Suppressor macrophage (primary cell): ENCODE measurements around the gene EPHA4.
A peak's percentile ranks its signal among the peaks of the same experiment; 100 is the strongest.

Experiments used
- DNase-seq, 4 experiments: peaks; one replicate each; pipeline ENCODE4 v3.0.0-alpha.2; 2020 to 2022
- total RNA-seq, 17 experiments: gene quantifications; one replicate each; lab custom pipeline; 2026; ENCODE audit warnings: mixed read lengths in 6 of 17, inconsistent platforms in 3 of 17; lab: John Stamatoyannopoulos, UW

EPHA4 gene
- total RNA-seq = 0 to 3.5 (median 0.17) reads per million in 17 experiments

DNA sequence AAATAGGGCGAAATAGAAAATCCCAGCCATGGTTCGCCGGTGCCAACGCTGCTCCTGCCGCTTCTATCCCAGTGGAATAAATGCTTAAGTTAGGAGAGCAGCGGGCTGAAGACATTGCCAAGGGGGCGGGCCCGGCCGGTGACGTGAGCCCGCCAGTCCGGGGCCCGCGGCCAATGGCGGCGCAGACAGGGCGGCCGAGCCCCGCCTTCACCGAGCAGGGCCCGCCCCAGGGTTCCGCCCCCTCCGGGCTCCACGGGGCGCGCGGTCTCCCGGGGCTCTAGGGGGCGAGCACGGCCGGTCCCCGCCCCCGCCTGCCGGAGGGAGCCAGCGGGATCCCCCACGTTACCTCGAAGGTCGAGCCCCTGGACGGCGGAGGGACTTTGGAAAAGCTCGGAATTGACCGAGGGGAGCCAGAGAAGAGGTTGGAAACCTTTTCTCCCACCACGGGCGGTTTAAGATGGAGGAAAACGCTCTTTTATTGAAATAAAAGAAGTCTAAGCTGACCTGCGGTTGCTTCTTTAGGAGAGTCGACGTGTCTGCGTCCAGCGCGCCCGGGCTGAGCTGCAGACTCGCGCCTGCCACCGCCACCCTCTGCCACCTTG is at the start of gene EPHA4:
EPHA4 (minus strand) TSS at position 86 of the 602 bp plus-strand sequence; CDS start at position 30, 56 bp downstream.
- peak; percentile 77 to 91 (median 84) for DNase-seq

DNA sequence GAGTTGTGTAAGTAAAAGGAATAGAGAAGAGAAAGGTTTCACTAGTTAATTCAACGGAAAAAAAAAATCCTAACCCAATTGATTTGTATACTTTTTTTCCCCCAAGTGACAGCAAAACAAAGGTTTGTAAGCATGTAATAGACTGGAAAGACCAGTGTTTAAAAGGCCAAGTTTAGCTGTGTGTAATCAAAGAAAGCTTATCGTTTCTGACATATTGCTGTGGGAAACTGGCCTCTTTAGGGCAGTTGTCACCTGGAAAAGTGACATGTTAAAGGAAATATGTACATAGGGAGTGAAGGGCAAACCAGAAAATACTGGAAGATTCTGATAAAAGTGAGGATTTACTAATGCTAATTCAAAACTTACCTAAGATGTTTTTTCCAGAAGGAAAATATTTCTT is 45.9 kb upstream of the EPHA4 start:
- no peak for DNase-seq

DNA sequence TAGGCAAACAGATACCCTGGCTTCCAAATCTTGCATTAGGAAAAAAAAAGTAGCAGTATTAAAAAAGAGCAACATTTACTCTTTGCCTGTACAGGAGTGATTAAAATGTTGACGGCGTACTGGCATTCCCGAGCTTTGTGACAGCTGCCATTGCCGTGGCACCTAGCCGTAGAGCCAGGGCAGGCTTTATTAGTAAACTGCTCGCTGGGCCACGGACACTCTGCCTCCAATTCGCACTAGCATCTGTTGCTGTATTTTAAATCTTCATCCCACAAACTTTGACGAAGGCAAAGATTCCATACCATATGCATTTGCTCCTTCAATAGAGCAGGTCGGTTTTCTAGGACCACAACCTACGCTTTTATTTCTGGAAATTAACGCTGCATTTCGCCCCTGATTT is 44.5 kb upstream of the EPHA4 start:
- DNase-seq = no peak

DNA sequence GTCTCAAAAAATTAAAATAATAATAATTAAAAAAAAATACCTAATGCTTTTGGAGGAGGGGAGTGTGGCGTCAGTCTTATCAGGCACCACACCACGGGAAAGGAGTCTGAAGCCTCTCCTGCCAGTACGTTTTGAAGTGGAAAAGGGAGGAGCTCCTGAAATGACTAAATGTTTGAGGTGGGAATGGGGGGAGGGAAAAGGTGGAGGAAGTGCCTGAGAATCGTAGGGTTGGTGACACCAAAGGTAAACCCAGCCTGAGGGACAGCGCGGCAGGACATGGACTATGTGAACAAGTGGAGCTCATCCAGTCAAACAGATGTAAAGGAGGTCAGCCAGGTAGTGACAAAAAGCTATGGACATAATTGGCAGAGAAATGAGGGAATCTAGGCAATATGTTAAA is 42.2 kb upstream of the EPHA4 start:
- no peak for DNase-seq

DNA sequence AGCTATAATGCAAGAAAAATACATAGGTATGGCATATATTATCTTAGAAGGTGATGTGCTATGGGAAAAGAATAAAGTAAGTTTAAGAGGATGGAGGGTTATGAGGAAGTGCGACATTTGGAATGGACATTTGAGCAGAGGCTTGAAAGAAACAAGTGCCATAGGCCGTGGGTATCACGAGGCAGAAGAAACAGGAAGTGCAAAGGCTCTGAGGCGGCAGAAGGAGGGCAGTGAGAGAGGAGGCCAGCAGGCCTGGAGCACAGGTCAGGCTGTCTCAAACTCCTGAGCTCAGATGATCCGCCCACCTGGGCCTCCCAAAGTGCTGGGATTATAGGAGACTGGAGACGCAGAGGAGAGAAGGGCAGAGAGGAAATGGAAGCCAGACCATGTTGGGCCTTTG is 40.7 kb upstream of the EPHA4 start:
- DNase-seq = no peak

DNA sequence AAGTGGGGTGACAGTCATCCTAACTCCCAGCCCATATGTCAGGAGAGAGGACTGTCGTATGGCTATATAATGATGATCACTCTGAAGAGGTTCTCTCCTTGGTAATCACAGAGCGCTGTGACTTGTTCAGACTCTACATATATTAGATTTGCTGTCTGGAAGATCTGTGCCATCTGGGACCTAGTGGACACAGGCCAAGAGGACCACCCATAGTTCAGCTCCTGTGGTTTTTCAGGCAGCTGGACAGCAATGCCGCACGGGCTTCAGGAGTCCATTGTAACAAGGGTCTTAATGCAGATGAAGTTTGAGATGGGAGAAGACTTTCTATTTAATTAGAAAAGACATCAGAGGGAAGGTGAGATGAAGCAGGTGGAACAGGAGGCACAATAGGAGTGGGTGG is 40.1 kb upstream of the EPHA4 start:
- no peak for DNase-seq

DNA sequence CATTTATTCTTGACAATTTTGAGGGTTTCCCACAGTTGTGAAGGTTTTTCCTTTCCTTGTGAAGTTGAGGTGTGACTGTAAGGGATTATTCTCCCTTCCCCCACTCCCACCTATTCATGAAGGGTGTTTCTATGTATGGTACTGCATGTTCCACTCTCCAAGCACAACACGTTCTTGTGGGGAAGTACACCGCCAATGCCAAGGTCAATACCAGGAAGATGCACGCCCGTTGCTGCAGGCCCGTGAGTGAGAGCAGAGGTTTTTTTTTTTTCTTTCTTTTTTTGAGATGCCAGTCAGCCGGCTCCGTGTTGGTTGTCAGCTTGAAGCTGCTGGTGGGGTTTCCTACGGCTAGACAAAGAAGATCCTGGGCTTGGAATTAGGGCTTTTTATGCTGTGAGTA is 38.6 kb upstream of the EPHA4 start:
- no peak for DNase-seq

DNA sequence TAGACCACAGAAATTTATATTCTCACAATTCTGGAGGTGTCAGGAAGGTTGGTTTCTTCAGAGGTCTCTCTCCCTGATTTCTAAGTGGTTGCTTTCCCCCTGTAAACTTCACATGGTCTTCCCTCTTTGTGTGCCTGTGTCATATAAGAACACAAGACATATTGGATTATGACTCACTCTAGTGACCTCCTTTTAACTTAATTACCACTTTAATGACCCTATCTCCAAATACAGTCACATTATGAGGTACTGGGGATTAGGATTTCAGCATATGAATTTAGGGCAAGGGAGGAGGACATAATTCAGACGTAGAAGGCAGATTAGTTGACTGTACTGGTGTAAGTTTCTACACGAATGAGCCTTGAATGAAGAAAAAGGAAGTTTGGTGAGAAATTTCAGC is 38.2 kb upstream of the EPHA4 start:
- no peak for DNase-seq

DNA sequence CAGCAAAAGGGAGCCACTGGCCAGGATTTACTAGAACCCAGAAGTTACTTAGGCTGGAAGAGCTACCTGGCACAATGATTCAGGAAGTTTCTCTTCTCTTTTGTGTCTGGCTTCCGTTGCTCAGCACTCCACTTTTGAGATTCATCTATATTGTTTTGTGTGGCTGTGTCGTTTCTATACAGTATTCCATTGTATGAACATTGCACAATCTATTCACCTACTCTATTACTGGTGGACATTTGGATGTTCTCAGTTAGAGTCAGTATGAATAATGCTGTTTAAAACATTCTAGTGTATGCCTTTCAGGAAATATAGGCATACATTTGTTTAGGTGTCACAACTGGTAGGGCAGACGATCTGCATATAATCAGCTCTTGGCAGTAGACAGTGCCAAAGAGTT is 36.3 kb upstream of the EPHA4 start:
- no peak for DNase-seq

DNA sequence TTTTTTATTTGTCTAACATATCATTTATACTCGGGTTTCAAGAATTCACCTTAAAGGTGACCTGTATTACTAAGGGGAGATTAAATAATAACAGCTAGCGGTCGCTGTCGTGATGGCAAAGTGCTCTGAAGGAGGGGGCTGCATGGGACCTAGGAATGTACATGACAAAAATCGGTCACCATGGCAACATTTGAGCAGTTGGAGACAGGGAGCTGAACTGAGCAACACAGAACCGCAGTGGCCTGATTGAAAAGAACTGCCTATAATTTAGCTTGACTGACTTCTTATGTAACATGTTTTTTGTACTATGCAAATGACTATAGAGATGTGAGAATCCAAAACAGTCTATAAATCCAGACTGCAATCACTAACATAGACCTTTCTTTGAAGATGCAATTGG is 34.3 kb upstream of the EPHA4 start:
- no peak for DNase-seq

DNA sequence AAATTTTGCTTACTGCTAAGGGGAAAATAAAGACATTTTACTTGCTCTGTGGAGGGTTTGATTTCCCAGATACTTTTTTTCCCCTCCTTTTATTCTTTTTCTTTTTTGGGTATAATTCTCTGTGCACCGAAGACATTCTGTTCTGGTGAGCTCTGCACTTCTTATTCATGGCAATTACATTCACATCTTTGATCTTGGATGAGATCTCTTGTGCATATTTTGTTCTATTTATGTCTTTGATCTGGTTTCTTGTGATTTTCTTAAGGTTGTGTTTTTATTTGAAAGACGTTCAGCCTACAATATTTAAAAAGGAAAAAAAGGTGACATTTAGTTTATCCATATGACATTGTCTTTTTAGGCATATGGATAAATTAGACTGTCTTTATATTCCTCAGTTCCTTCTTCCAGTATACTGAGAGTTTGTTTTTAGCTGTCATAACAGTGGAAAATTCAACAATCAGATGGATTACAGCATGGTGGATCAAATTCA is 33.7 kb upstream of the EPHA4 start:
- DNase-seq = no peak

DNA sequence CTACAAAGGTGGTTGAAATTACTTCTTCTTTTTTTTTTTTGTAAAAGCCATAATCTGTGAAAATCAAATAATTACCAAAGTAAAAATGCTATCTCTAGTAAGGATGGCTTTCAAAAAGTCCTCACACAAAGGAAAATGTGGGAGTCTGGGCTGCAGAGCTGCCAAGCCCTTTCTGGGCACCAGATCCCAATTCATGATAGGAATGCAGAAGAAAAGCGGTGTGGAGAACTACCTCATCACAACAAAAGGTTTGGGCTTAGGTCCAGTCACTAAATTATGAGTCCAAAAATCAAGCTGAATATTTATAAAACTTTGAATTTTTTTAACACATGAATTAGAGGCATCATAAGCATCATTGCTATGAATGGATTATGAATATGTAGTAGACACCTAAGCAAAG is 30.8 kb upstream of the EPHA4 start:
- no peak for DNase-seq

DNA sequence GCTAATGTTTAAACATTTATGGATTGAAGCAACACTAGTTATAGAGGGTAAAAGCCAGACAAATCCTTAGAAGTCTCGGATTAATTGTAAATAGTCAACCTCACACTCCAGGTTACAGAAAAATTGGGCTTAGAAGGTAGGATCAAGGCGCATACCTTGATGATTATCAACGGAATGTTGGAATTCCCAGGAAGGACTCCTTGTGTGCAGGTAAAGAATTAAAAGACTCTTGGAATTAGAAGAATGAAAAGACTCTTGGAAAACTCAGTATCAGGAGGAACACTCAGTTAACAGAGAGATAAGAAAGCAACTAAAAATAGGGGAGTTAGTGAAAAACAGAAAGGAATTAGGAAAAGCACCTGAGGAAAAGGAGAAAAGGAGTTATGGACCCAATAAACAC is 29.3 kb upstream of the EPHA4 start:
- DNase-seq = no peak

DNA sequence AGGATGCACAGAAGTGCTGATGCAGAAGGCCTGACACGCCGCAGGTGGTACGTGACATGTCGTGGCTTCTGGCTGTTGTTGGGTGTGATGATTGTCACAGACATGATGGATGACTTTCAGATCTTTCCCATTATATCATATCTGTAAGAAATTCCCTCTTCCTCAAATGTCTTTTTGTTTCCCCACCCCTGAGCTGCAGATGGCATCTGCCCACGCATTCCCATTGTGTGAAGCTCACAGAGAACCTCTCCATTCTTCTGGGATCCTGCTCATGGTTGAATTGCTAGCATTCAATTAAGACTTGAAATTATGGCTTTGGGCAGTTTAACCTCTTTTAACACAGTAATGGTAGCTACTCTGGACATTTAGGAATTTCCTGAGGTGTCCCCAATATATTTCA is 28.3 kb upstream of the EPHA4 start:
- DNase-seq = no peak

DNA sequence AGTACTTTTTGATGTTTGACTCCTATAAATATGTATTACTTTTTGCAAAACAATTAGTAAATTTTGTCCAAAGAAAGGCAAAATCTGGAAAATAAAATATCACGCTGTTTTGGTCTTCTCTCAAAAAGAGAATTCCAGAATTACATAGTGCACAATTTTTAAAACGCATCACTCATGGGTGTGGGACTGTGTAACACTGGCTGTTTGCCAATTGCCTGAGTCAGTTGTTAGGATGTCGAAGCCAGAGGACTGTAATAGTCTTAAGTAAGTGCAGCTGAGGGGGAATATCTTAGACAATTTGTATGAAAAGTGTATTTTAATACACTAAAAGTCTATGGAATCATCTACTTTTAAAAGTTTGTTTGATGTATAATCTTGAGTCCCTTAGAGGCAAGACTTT is 24.1 kb upstream of the EPHA4 start:
- no peak for DNase-seq

DNA sequence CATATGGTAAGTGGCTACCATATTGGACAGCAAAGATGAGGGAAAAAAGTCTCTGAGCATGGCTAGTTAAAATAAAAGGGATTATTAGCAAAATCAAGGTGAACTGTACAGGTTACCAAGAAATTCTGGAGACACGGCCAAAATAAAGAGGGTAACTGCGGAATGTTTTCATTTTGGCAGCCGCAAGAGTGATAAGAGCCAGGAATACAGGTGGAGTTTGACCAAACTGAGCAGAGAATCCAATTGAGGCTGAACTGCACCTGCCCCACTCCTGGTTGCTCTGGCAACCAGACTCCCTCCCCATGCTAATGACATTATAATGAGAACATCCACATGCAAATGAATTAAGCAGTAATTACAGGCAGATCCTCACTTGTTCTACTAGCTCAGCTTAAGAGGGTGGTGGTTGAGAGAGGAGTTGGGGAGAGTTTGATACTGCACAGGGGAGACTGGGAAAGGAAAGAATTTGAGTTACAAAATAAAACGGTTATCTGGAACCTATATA is 18.8 kb upstream of the EPHA4 start:
- no peak for DNase-seq

DNA sequence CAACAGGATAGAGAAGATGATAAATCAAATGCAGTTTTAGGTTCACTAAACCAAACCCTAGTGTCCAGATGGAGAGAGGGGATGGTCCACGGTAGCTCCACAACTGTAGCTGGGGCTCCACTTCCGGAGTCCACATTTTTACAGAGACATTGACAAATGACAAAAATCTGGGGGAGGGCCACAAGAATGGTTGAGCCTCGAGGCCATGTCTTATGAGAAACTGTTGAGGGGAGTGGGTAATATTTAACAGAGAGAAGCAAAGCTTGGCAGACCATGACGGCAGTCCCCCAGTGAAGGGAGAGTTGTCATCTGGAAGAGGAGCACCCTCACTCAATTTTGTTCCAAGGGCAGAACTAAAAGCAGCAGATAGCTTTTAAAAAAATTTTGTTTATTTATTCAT is 17.6 kb upstream of the EPHA4 start:
- no peak for DNase-seq

DNA sequence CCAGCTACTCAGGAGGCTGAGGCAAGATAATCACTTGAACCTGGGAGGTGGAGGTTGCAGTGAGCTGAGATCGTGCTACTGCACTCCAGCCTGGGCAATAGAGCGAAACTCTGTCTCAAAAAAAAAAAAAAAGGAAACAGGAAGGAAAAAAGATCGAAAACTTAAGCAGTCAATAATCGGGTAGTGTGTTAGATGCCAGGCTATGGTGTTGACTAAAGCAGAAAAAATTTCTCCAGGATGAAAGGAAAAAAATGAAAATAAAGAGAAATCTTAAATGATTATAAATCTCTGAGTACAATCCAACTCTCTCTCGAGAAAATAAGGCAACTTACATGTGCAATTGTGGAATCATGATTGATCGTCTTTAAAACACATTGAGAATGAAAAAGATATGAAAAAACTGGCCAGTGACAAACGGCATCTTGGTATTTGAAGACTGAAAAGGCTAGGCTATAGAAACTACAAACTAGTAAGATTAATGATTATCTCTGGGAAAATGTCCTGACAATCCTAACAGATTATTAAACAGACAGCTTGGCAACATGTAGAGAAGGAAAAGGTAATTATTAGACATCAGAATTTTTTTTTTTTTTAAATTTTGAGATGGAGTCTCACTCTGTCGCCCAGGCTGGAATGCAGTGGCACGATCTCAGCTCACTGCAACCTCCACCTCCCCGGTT is 16.3 kb upstream of the EPHA4 start:
- DNase-seq = no peak

DNA sequence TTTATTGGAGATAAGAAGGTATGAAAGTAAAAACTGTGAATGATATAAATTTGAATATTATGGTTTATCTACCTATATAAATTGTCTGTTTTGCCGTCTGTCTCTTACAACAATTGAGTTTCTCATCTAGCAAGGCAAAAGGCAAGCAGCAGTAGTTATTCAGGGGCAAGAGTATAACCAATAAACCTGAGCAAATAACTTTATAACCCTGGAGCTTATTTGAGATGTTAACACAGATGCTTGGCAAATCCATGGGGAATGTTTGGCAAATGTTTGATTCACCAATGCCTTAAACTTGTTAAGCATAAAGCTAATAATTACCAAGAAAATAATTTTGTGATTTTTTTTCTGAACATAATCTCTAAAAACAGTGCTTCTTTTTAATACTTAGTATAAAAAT is 9.9 kb upstream of the EPHA4 start:
- DNase-seq = no peak

DNA sequence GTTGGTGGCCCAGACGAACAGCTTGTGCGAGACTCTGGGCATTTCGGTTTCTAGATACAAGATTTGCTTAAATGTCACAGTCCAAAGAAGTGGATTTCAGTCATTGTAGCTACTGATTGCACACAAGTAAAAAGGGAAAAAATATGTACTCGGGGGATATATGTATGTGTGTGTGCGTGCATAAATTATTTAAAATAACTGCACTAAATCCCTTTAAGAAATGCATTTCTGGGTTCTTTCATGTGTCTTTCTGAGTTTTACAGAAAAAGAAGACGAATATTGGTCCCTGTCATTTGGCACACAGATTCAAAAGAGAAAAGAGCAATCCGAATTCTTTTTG is 2.1 kb upstream of the EPHA4 start:
- no peak for DNase-seq

DNA sequence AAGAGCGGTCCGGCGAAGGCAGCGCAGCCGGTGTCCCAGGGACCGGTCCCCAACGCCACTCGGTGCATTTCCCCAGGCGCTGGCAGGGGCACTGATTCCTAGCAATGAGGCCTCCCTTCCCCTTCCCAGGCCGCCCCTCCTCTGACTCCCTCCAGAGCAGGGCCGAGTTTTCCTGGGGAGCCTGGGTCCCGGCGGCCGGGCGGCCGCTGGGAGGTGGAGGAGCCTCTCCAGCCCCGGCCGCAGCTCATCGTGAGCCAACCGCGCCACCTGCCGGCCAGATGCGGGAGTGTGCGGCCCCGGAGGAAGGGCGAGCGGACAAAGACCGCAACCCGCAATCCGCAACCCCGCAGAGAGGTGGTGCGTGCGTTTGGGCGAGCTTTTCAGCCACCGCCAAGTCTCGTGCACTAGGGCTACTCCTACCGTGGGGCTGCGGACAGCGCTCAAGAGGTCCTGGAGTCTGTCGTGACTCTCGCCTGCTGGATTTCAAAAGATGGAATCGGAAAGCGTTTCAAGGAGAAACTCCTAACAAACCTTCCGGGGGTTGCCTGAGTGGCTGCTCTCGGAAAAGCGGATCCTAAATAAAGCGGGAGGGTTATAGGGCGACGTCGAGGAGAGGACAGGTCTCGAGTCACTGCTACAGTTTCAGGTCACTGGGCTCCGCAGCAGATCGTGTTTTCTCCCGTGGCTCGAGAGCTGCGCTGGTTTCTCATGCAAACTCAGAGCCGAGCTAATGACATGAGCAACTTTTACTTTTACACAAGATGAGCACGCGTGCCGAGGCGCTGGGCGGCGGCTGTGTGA is 1.5 kb upstream of the EPHA4 start:
- peak; percentile 73 to 90 (median 87) for DNase-seq

DNA sequence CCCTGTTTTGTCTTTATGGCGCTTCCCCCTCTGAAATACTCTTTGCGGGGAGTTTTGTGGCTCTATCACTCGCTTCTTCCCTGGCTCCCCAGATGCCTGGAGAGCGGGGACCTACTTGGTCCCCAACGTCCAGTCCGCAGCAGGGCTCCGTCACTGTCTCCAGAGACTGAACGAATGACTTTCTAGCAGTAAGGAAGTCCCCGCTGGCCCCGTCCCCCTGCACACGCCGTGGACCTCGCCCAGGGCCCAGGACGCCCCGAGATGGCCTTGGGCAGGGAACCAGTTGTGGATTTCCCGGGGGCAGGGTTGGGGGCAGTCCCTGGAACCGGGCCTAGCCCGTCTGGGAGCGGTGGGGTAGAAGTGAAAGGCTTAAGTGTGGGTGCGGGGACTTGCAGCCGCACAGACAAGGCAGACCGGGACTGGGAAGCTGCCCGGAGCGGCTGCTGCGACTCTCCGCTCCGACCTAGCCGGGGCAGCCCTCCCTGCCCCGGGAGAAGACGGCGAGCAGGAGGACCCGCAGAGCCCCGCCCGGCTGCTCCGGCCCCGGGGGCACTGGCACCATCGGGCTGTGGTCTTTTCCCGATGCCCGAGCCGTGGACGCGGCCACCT is 821 bp upstream of the EPHA4 start:
- peak; percentile 12 to 51 (median 28) for DNase-seq

DNA sequence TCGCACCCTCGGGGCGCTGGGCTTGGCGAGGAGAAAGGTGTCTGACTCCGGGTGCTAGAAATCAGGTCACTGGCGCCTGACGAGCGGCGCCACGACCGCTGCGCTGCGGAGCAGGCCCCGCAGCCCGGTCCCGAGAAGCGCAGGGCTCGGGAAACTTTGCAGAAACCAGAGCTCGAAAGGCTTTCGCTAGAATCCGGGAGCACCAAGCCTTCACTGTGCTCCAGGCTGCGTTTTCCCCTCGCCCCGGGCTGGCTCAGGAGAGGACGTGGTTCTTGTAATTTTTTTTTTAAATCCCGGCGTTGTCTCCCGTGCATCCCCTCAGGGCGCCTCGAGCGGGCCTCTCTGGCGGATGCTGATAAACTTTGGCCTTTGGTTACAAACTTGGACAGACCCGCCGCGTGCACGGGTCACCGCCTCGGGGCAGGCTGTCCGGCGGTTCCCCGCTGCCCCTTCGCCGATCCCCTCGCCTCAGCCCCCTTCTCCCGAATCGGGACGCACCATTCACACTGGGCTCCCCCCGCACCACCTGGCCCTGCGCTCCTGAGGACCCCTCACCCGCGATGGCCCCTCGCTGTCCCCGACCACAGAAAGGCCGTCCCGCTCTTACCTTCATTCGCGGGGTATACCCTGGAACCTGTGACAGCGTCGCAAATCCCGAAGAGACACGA is 419 bp downstream of the EPHA4 start:
- DNase-seq = peak in 3 of 4 experiments; percentile 3 to 12 (median 11)
